ENCODE measurements around the gene HECTD3. TPM values are rescaled to one million over a fixed set of nuclear protein-coding genes. Genes with fewer than 3 reads are reported as not detected.

HECTD3 gene
- total RNA-seq, 1 experiment from 2014 or later, result 25.5 TPM

DNA sequence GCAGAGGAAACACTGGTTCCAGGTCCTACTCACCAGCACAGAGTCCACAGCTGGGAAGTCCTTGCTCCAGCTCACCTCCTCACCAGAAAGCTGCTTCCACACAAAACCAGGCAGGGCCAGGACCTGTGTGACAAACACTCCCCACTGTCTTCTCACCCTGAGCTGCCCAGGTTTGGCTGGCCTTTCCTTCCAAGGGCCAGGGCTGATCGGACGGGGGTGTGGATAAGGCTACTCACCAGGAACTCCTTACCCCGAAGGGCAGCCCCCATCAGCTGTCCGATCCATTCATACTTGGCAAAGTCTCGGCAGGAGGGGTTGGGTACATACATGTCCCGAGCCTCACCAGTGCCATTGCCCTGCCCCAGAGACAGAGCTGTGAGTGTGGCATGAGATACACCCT lies 5.4 kb downstream of the HECTD3 start:
- H3K36me3 ChIP-seq (ENCODE audit: control insufficient read depth in 1 of 2, insufficient read depth in 2 of 2, low read length in 2 of 2), result peaks cover 8 to 16% of the 10 kb centered on the region in 2 experiments; a peak in 3 of 4 replicates

More for the DNA sequence above, 5.4 kb downstream of the HECTD3 start:
- Histone ChIP-seq H3K9me3 (ENCODE audit: control insufficient read depth in 1 of 2, insufficient read depth in 1 of 2, low read depth in 1 of 2, low read length in 2 of 2) (no peaks in the 10 kb centered on the region), H2AFZ (ENCODE audit: low read depth, low read length, poor library complexity, severe bottlenecking) (no peak overlapping the region), H3K9me2 (ENCODE audit: insufficient read depth) (no peaks in the 10 kb centered on the region), H3K4me1 (ENCODE audit: control insufficient read depth in 1 of 2, insufficient read depth in 2 of 2, low read length in 2 of 2) (peaks cover 4 to 7% of the 10 kb centered on the region in 2 experiments; a peak in 2 of 4 replicates), H3K4me2 (ENCODE audit: low read length) (no peak overlapping the region), H3K79me2 (ENCODE audit: insufficient read depth, low read length) (peaks cover 4% of the 10 kb centered on the region; the same call in 1 of the 2 replicates), H3K4me3 (replicated peaks in 1 of 2; ENCODE audit: low read depth in 1 of 2, low read length in 2 of 2) (no peak overlapping the region), H3K27me3 (ENCODE audit: insufficient read depth, low read length) (no peaks in the 10 kb centered on the region), H3K9ac (ENCODE audit: low read length) (no peak overlapping the region), H4K20me1 (ENCODE audit: insufficient read depth) (no peaks in the 10 kb centered on the region), H3K27ac (ENCODE audit: low read depth, low read length) (no peak overlapping the region)
- RAD21 ChIA-PET (ENCODE audit: low non-redundant PET in 1 of 2, low total read pairs in 2 of 2, uncharacterized antibody in 2 of 2, unreplicated experiment in 2 of 2), result no interaction called here
- intact Hi-C loops (cut with micrococcal nuclease), result no loop called here
- CTCF ChIA-PET, result no interaction called here
- TF ChIP-seq YY1 (IDR thresholded peaks at IDR 0.05; ENCODE audit: extremely low read depth, insufficient replicate concordance, low read depth, low read length) (no peak), RAD21 (IDR thresholded peaks at IDR 0.05; ENCODE audit: low read depth) (no peak), ATF3 (IDR thresholded peaks at IDR 0.05) (no peak), EZH2phosphoT487 (IDR thresholded peaks at IDR 0.05; ENCODE audit: borderline replicate concordance) (no peak), CBX3 (IDR thresholded peaks at IDR 0.05; ENCODE audit: low read depth) (no peak), ZBTB33 (IDR thresholded peaks at IDR 0.05; ENCODE audit: extremely low read depth, insufficient replicate concordance, low read length) (no peak), EGR1 (IDR thresholded peaks at IDR 0.05; ENCODE audit: low read depth) (no peak), TCF7L2 (IDR thresholded peaks at IDR 0.05; ENCODE audit: borderline replicate concordance, extremely low read depth, insufficient read depth, insufficient read length) (no peak), EZH2 (IDR thresholded peaks at IDR 0.05) (no peak), JUND (IDR thresholded peaks at IDR 0.05) (no peak), CEBPB (IDR thresholded peaks at IDR 0.05; ENCODE audit: low read depth) (no peak), ZFX (IDR thresholded peaks at IDR 0.05) (no peak), ELF1 (IDR thresholded peaks at IDR 0.05; ENCODE audit: borderline replicate concordance, low read depth) (no peak)
- TF ChIP-seq, protein P1, sequence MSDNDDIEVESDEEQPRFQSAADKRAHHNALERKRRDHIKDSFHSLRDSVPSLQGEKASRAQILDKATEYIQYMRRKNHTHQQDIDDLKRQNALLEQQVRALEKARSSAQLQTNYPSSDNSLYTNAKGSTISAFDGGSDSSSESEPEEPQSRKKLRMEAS (IDR thresholded peaks at IDR 0.05), result no peak
- POLR2A ChIA-PET, result no interaction called here
- no peak for DNase-seq (ENCODE audit: low read depth, low spot score)
- BruUV-seq (replicated peaks), result no TSS peak
- no peak for ATAC-seq

Data from HCT116 (cell line).